DMS53 treated with DMSO at 0.1 percent for 48 hours (cell line): Measurements from ENCODE around the gene MIGA2.

Source experiments
- DNase-seq: peaks from one replicate; lab custom pipeline; 2025; ENCODE audit not compliant: unreplicated experiment; lab: John Stamatoyannopoulos, UW

Gene MIGA2

GRCh38 chr9:129070696-129071525 is 34.5 kb downstream of the MIGA2 start:
- DNase-seq: no peak

DNA sequence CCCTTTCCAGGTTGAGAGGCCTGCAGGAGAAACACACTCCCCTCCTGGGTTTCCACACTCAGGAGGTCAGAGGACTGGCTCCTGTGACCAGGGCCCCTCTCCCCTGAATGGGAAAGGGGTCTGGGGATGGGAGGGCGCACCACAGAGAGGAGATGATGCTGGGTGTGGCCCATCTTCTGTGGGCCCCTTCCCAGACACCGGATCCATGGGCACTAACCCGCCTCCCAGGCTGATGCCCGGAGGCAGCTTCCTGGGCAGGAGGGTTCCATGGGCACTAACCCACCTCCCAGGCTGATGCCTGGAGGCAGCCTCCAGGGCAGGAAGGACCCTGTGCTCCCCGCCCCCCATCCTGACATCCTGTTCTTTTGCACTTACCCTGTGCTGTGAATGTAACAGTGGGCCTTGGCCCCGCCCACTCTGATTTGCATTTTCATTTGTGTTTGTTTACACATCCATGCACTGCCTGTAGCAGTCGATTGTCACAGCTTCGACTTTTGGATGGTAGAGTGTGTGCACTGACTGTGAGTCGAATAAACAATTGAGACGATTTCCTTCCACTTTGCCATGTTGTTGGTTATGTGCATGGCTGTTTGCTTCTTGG is 35.2 kb downstream of the MIGA2 start:
- no peak for DNase-seq

- no peak for DNase-seq
Measured at GRCh38 chr9:129072171-129072570, 35.7 kb downstream of the MIGA2 start.

GRCh38 chr9:129073404-129073803 is 37.0 kb downstream of the MIGA2 start:
- DNase-seq: no peak

DNA sequence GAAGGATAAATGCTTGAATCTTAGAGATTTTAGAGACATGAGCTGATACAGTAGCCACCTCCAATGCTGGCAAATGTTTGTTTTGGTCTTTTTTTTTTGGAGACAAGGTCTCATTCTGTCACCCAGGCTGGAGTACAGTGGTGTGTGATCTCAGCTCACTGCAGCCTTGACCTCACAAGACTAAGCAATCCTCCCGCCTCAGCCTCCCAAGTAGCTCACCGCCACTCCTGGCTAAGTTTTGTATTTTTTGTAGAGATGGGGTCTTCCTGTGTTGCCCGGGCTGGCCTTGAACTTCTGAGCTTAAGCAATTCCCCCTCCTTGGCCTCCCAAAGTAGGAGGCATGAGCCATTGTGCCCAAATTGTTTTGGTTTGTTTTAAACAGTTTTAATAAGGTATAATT is 37.7 kb downstream of the MIGA2 start:
- no peak for DNase-seq

GRCh38 chr9:129075996-129076639 is 39.7 kb downstream of the MIGA2 start:
- no peak for DNase-seq

- no peak for DNase-seq
Measured at GRCh38 chr9:129076640-129077037, 40.2 kb downstream of the MIGA2 start.

DNA sequence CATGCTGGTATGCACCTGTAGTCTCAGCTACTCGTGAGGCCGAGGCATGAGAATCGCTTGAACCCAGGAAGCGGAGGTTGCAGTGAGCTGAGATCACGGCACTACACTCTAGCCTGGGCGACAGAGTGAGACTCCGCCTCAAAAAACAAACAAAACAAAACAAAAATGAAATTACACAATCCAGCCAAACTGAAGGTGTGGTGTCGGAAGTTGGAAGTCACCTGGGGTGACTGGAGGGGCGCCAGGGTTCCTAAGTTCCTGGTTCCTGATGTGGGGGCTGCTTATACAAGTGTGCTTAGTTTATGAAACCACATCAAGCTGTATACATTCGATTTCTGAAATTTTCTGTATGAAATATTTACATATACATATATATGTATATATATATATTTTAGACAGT is 40.8 kb downstream of the MIGA2 start:
- DNase-seq: no peak

DNA sequence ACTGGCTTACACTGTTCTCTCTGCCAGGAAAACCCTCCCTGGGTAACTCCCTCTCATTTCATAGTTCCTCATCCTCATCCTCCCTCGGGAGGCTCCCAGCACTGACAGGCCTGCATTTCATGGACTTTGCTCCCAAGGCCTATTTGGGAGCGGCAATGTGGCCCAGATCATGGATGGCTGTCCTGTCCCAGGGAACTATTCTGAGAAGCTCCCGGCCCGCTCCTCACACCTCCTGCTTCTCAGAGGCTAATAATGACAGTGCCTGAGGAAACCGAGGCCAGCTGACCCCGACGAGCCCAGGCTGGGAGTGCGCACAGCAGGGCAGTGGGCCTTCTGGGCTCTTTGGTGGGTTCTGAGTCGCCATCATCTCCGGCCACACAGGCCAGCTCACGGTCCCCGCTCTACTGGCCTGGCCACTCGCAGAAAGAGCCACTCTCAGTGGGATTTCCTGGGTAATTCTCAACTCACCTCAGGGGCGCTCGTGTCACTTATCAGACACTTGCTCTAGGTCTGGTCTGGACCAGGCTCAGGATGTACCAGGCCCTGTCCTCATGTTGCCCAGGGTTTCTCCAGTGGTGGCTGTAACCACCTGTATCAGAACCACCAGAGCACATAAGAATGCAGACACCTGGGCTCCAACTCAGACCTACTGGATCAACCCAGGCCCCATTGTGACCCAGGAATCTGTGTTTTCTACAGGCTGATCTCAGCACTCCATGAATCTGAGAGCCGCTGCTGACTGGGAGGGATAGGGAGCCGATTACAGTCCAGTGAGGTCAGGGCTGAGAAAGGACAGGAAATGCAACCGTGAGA is 42.5 kb downstream of the MIGA2 start:
- DNase-seq: no peak

DNA sequence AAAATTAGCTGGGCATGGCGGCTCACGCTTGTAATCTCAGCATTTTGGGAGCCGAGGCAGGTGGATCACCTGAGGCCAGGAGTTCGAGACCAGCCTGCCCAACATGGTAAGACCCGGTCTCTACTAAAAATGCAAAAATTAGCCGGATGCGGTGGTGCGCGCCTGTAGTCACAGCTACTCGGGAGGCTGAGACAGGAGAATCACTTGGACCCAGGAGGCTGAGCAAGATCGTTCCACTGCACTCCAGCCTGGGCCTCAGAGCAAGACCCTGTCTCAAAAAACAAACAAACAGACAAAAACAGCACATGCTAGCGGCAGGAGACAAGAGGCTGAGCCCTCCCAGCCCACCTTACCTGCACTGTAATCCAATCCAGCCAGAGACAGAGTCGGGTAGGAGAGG is 43.4 kb downstream of the MIGA2 start:
- DNase-seq: no peak

GRCh38 chr9:129080298-129080600 is 43.8 kb downstream of the MIGA2 start:
- DNase-seq: peak; percentile 13

DNA sequence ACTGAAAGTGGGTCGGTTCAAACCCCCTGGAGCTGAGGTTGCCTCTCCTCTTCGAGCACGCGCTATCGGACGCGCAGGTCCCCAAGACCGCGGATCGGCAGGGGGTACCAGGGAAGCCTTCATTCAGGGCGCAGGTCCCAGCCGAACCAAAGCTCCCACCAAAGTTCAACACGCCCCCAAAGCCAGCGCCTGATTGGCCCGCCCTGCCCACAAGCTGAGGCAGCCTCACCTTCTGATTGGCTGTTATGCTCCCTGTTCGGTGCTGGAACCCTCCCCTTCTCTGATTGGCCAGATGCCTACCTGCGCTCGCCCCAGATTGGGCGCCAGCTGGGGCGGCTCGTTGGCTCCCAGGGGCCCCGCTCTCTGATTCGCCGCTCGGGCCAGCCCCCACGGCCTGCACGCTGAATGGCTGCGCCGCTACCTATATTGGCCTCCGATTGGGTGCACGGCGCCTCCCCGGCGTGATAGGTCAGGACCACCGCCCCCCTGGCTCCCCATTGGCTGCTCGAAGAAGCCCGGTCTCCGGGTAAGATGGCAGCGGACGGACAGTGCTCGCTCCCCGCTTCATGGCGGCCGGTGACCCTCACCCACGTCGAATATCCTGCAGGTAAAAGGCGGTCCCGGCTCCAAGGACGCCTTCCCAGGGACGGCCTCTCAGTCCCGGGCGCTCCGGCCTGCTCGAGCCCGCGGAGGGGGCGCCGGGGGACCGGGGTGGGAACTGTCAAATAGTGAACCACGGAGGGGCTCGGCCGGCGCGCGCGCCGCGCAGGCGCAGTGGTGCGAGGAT is 44.4 kb downstream of the MIGA2 start, which contains the start of gene DOLPP1:
Gene DOLPP1 (plus strand): TSS at position 511 of the 787 bp plus-strand sequence. CDS start 21 bp downstream, at position 532.
- peak; percentile 98 for DNase-seq

GRCh38 chr9:129081388-129081904 is 45.0 kb downstream of the MIGA2 start:
- DNase-seq: no peak

DNA sequence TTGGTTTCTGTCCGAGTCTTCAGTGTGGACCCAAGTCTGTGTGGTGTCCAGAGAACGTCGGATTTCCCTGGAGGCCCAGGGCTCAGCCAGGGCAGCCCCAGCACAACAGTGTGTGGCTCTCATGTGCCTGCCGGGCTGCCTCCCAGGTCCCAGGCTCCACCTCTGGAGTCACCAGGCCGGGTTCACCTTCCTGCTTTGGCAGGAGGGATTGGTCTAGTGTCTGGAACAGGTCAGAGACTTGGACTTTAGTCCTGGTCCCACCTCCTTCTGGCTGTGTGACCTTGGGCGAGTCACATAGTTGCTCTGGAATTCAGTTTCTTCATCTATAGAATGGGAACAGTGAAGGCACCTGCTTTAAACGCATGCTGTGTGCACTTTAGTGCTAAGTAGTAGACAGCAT is 47.7 kb downstream of the MIGA2 start:
- DNase-seq: no peak

GRCh38 chr9:129089246-129089645 is 52.8 kb downstream of the MIGA2 start:
- no peak for DNase-seq

GRCh38 chr9:129093602-129094386 is 57.4 kb downstream of the MIGA2 start:
- DNase-seq: no peak

DNA sequence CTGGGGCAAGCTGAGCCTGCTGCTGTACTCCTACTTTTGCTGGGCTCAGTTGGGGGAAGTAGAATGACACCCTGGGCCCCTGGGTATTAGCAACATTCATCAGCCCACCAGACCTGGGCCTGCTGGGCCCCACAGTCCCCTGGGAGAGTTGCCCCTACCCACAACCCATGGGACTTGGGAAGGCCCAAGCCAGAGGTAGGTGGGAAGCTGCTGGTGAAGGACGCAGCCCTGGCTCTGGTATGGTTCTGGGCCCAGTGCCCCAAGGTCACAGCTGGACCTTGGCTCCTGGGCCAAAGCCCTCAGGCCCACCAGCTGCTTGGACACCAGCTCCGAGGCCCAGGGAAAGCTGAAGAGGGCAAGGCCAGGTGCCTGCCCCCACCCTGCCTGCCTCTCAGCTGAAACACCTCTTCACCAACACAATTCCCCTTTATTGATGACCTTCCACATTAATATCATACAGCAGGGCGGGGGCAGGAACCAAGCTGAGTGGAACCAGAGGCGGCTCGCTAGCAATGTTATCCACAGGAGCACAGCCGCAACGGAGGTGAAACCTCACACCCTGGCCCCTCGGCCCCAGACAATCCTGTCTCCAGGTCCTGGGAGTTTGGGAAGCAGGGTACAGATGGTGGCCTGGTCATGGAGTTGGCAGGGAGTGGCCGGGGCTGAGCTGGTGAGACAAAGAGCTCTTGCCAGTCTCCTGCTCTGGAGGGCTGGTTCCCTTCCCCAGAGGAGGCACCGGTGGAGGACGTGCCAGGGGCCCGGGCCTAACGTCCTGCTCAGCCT is 58.2 kb downstream of the MIGA2 start:
- no peak for DNase-seq

- no peak for DNase-seq
Measured at GRCh38 chr9:129095170-129095667, 58.8 kb downstream of the MIGA2 start.

GRCh38 chr9:129095908-129096307 is 59.5 kb downstream of the MIGA2 start:
- no peak for DNase-seq
